ENCODE measurements around the gene CFAP210. TPM values are rescaled to one million over a fixed set of nuclear protein-coding genes. Genes with fewer than 3 reads are reported as not detected.

The CFAP210 gene
- total RNA-seq, 1 donor from 2014 or later, result 0.32 TPM

DNA sequence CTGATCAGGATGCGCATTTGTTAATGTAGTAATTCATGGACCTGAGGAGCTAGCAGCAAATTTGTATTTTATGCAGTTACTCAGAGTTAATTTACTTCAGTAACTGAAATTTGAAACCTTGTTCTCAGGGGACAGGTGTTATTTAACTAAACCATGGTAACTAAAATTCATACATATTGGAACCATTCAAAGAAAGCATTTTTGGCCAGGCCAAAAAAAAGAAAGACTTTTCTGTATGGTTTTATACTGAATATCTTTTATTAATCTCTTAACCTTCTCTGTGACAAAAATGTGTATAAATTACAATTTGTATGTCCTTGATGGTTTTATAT lies 35.0 kb upstream of the CFAP210 start:
- no peak for TF ChIP-seq CTCF (IDR thresholded peaks at IDR 0.05; ENCODE audit: partially characterized antibody, unreplicated experiment)
- H3K4me1 Mint-ChIP-seq (ENCODE audit: low read depth, unreplicated experiment), result peaks cover 11% of the 10 kb centered on the region

DNA sequence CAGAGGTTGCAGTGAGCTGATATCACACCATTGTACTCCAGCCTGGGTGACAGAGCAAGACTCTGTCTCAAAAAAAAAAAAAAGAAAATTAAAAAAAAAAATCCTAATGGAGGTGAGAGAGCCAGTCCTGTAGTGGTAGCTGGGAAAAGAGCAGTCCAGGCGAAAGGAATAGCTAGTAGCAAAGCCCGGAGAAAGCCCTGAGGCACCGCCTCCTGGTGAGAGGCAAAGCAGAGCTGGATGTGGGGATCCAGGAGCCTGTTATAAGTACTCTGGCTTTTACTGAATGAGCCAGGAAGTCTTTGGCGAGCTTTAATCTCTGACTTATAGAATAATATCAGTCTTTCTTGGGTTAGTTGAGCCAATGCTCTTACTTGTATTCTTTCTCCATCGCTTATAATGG lies 32.9 kb upstream of the CFAP210 start:
- peaks cover 7% of the 10 kb centered on the region for H3K4me1 Mint-ChIP-seq (ENCODE audit: low read depth, unreplicated experiment)
- H3K36me3 Mint-ChIP-seq (ENCODE audit: unreplicated experiment), result peaks cover 4% of the 10 kb centered on the region
- H3K27ac Mint-ChIP-seq (ENCODE audit: unreplicated experiment), result no peak overlapping the region
- H3K9me3 Mint-ChIP-seq (ENCODE audit: unreplicated experiment), result peaks cover 4% of the 10 kb centered on the region
- H3K27me3 Mint-ChIP-seq (ENCODE audit: unreplicated experiment), result no peaks in the 10 kb centered on the region
- DNase-seq, result peak; percentile 54
- H3K4me3 Mint-ChIP-seq (ENCODE audit: unreplicated experiment), result no peak overlapping the region
- no peak for TF ChIP-seq CTCF (IDR thresholded peaks at IDR 0.05; ENCODE audit: partially characterized antibody, unreplicated experiment)

More for the DNA sequence above, 35.0 kb upstream of the CFAP210 start:
- no peak for DNase-seq
- Mint-ChIP-seq H3K27ac (ENCODE audit: unreplicated experiment) (peak overlapping the region; percentile 89), H3K27me3 (ENCODE audit: unreplicated experiment) (peaks cover 7% of the 10 kb centered on the region), H3K4me3 (ENCODE audit: unreplicated experiment) (no peak overlapping the region), H3K9me3 (ENCODE audit: unreplicated experiment) (peaks cover 4% of the 10 kb centered on the region), H3K36me3 (ENCODE audit: unreplicated experiment) (no peaks in the 10 kb centered on the region)

DNA sequence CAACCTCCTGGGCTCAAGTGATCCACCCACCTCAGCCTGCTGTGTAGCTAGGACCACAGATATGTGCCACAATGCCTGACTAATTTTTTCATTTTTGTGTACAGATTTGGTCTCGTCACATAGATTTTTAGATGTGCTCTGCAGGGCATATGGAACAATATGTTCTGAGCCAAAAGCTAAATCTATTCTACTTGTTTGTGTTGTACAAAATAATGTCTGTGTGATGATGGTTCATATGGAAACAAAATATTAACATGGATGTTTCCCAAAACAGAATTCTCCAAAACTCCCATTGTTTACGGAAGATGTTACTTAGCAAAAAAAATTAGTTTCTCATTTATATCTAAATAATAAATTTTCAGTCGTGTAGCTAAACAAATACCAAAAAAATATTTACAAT lies 26.8 kb upstream of the CFAP210 start:
- Mint-ChIP-seq H3K27me3 (ENCODE audit: unreplicated experiment) (peaks cover 5% of the 10 kb centered on the region), H3K9me3 (ENCODE audit: unreplicated experiment) (peaks cover 6% of the 10 kb centered on the region), H3K4me3 (ENCODE audit: unreplicated experiment) (no peak overlapping the region), H3K4me1 (ENCODE audit: low read depth, unreplicated experiment) (peaks cover 11% of the 10 kb centered on the region), H3K36me3 (ENCODE audit: unreplicated experiment) (peaks cover 4% of the 10 kb centered on the region), H3K27ac (ENCODE audit: unreplicated experiment) (no peak overlapping the region)
- DNase-seq, result no peak
- TF ChIP-seq CTCF (IDR thresholded peaks at IDR 0.05; ENCODE audit: partially characterized antibody, unreplicated experiment), result no peak

DNA sequence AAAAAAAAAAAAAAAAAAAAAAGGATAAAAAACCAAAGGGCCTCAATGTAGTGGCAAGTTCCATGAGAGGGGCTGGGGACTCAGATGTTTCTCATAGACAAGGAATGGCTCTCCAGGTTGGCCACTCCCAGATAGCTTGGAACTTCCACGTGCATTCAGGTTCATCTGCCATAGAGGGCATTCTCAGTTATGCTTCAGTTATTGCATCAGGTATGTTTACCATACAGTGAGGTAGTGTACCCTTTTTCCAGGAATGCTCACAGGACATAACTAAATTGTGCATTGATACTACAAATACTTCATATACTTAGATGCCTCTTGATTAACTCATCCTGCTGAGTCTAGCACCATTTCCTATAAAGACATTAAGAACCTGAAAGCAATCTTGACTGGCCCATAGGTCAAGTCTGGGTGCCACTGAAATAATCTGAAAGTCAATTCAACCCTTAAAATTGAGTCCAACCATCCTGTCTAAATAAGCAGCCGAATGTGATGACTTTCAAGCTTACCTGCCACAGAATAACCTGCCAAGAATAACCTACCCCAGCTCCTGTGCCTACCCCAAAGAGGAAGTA lies 24.8 kb upstream of the CFAP210 start:
- Mint-ChIP-seq H3K27ac (ENCODE audit: unreplicated experiment) (no peak overlapping the region), H3K36me3 (ENCODE audit: unreplicated experiment) (peaks cover 4% of the 10 kb centered on the region)
- no peak for TF ChIP-seq CTCF (IDR thresholded peaks at IDR 0.05; ENCODE audit: partially characterized antibody, unreplicated experiment)

GRCh38 chr2:169717691-169718063 lies 23.5 kb upstream of the CFAP210 start:
- Mint-ChIP-seq H3K4me3 (ENCODE audit: unreplicated experiment) (peak overlapping the region; percentile 28), H3K9me3 (ENCODE audit: unreplicated experiment) (peaks cover 6% of the 10 kb centered on the region), H3K27ac (ENCODE audit: unreplicated experiment) (no peak overlapping the region), H3K4me1 (ENCODE audit: low read depth, unreplicated experiment) (peaks cover 19% of the 10 kb centered on the region), H3K27me3 (ENCODE audit: unreplicated experiment) (peaks cover 8% of the 10 kb centered on the region), H3K36me3 (ENCODE audit: unreplicated experiment) (no peaks in the 10 kb centered on the region)
- DNase-seq, result no peak
- TF ChIP-seq CTCF (IDR thresholded peaks at IDR 0.05; ENCODE audit: partially characterized antibody, unreplicated experiment), result no peak

More for the DNA sequence above, 24.8 kb upstream of the CFAP210 start:
- Mint-ChIP-seq H3K4me1 (ENCODE audit: low read depth, unreplicated experiment) (peaks cover 19% of the 10 kb centered on the region), H3K4me3 (ENCODE audit: unreplicated experiment) (no peak overlapping the region), H3K27me3 (ENCODE audit: unreplicated experiment) (peaks cover 8% of the 10 kb centered on the region), H3K9me3 (ENCODE audit: unreplicated experiment) (peaks cover 6% of the 10 kb centered on the region)
- DNase-seq, result no peak
